IPS-18a (cell line): Measurements from ENCODE around the gene PRKN.

ENCODE experiments used
- H3K27ac ChIP-seq: one replicate; pipeline ENCODE4 v1.5.1; 2013; ENCODE audit warnings: low read length
- H3K27me3 ChIP-seq: one replicate; pipeline ENCODE4 v1.6.1; 2013; ENCODE audit warnings: mild to moderate bottlenecking, low read length; ENCODE audit not compliant: control insufficient read depth, insufficient read depth
- H3K36me3 ChIP-seq: one replicate; pipeline ENCODE4 v1.6.1; 2013; ENCODE audit warnings: low read depth, low read length; ENCODE audit not compliant: control insufficient read depth
- H3K4me1 ChIP-seq: one replicate; pipeline ENCODE4 v1.6.1; 2013; ENCODE audit warnings: low read depth, low read length; ENCODE audit not compliant: control insufficient read depth
- H3K4me3 ChIP-seq: one replicate; pipeline ENCODE4 v1.5.1; 2013; ENCODE audit warnings: low read length
- H3K9ac ChIP-seq: one replicate; pipeline ENCODE4 v1.6.1; 2013; ENCODE audit warnings: mild to moderate bottlenecking, low read length, moderate library complexity
- H3K9me3 ChIP-seq: one replicate; pipeline ENCODE4 v1.6.1; 2013; ENCODE audit warnings: low read depth, low read length; ENCODE audit not compliant: control insufficient read depth

Gene PRKN

GRCh38 chr6:161584621-161585340 lies 1142.8 kb downstream of the PRKN start:
- H3K9me3 ChIP-seq, result no peaks in the 10 kb centered on the region
- H3K36me3 ChIP-seq, result no peaks in the 10 kb centered on the region
- no peak overlapping the region for H3K4me3 ChIP-seq
- H3K27me3 ChIP-seq, result no peaks in the 10 kb centered on the region
- no peak overlapping the region for H3K9ac ChIP-seq
- no peaks in the 10 kb centered on the region for H3K4me1 ChIP-seq
- no peak overlapping the region for H3K27ac ChIP-seq

GRCh38 chr6:161584051-161584450 lies 1143.5 kb downstream of the PRKN start:
- Histone ChIP-seq H3K9ac (no peak overlapping the region), H3K4me3 (no peak overlapping the region), H3K9me3 (no peaks in the 10 kb centered on the region), H3K4me1 (no peaks in the 10 kb centered on the region), H3K27ac (no peak overlapping the region), H3K27me3 (no peaks in the 10 kb centered on the region), H3K36me3 (no peaks in the 10 kb centered on the region)

- Histone ChIP-seq H3K4me1 (no peaks in the 10 kb centered on the region), H3K36me3 (no peaks in the 10 kb centered on the region), H3K27me3 (no peaks in the 10 kb centered on the region), H3K4me3 (no peak overlapping the region), H3K27ac (no peak overlapping the region), H3K9ac (no peak overlapping the region), H3K9me3 (no peaks in the 10 kb centered on the region)
These were observed 1144.0 kb downstream of the PRKN start for GRCh38 chr6:161583584-161583983.

- Histone ChIP-seq H3K27ac (no peak overlapping the region), H3K4me3 (no peak overlapping the region), H3K27me3 (no peaks in the 10 kb centered on the region), H3K9ac (no peak overlapping the region), H3K4me1 (no peaks in the 10 kb centered on the region), H3K9me3 (no peaks in the 10 kb centered on the region), H3K36me3 (no peaks in the 10 kb centered on the region)
These were observed 1149.1 kb downstream of the PRKN start for GRCh38 chr6:161578478-161578877.

- no peaks in the 10 kb centered on the region for H3K9me3 ChIP-seq
- no peak overlapping the region for H3K27ac ChIP-seq
- no peaks in the 10 kb centered on the region for H3K27me3 ChIP-seq
- H3K9ac ChIP-seq, result no peak overlapping the region
- H3K4me3 ChIP-seq, result no peak overlapping the region
- no peaks in the 10 kb centered on the region for H3K4me1 ChIP-seq
- H3K36me3 ChIP-seq, result no peaks in the 10 kb centered on the region
These were observed 1151.9 kb downstream of the PRKN start for GRCh38 chr6:161575523-161576254.

- H3K9me3 ChIP-seq, result no peaks in the 10 kb centered on the region
- H3K36me3 ChIP-seq, result no peaks in the 10 kb centered on the region
- no peak overlapping the region for H3K4me3 ChIP-seq
- H3K27ac ChIP-seq, result no peak overlapping the region
- H3K27me3 ChIP-seq, result no peaks in the 10 kb centered on the region
- no peaks in the 10 kb centered on the region for H3K4me1 ChIP-seq
- H3K9ac ChIP-seq, result no peak overlapping the region
These were observed 1158.6 kb downstream of the PRKN start for GRCh38 chr6:161568885-161569456.

GRCh38 chr6:161564952-161565351 lies 1162.6 kb downstream of the PRKN start:
- no peak overlapping the region for H3K9ac ChIP-seq
- no peaks in the 10 kb centered on the region for H3K27me3 ChIP-seq
- H3K27ac ChIP-seq, result no peak overlapping the region
- H3K4me1 ChIP-seq, result no peaks in the 10 kb centered on the region
- no peak overlapping the region for H3K4me3 ChIP-seq
- H3K36me3 ChIP-seq, result no peaks in the 10 kb centered on the region
- no peaks in the 10 kb centered on the region for H3K9me3 ChIP-seq

- no peak overlapping the region for H3K27ac ChIP-seq
- H3K4me3 ChIP-seq, result no peak overlapping the region
- no peak overlapping the region for H3K9ac ChIP-seq
- H3K4me1 ChIP-seq, result no peaks in the 10 kb centered on the region
- H3K36me3 ChIP-seq, result no peaks in the 10 kb centered on the region
- H3K9me3 ChIP-seq, result no peaks in the 10 kb centered on the region
- H3K27me3 ChIP-seq, result no peaks in the 10 kb centered on the region
These were observed 1165.7 kb downstream of the PRKN start for GRCh38 chr6:161561908-161562307.

GRCh38 chr6:161557333-161558107 lies 1170.0 kb downstream of the PRKN start:
- Histone ChIP-seq H3K36me3 (no peaks in the 10 kb centered on the region), H3K4me1 (no peaks in the 10 kb centered on the region), H3K9ac (no peak overlapping the region), H3K27me3 (no peaks in the 10 kb centered on the region), H3K4me3 (no peak overlapping the region), H3K9me3 (no peaks in the 10 kb centered on the region), H3K27ac (no peak overlapping the region)

GRCh38 chr6:161554883-161555282 lies 1172.7 kb downstream of the PRKN start:
- Histone ChIP-seq H3K27ac (no peak overlapping the region), H3K4me1 (peaks cover 2% of the 10 kb centered on the region), H3K9ac (no peak overlapping the region), H3K9me3 (no peaks in the 10 kb centered on the region), H3K27me3 (no peaks in the 10 kb centered on the region), H3K36me3 (no peaks in the 10 kb centered on the region), H3K4me3 (no peak overlapping the region)

- H3K4me3 ChIP-seq, result no peak overlapping the region
- no peak overlapping the region for H3K9ac ChIP-seq
- no peaks in the 10 kb centered on the region for H3K9me3 ChIP-seq
- H3K27me3 ChIP-seq, result no peaks in the 10 kb centered on the region
- H3K4me1 ChIP-seq, result peaks cover 9% of the 10 kb centered on the region
- H3K27ac ChIP-seq, result no peak overlapping the region
- no peaks in the 10 kb centered on the region for H3K36me3 ChIP-seq
These were observed 1177.5 kb downstream of the PRKN start for GRCh38 chr6:161549977-161550655.
